ENCODE data around the gene DOK7. TPM values are rescaled to one million over a fixed set of nuclear protein-coding genes. Genes with fewer than 3 reads are reported as not detected.

The DOK7 gene
- total RNA-seq, 3 donors from 2014 or later = 1.3 to 3.5 TPM; not detected in 1

GRCh38 chr4:3446631-3447320 lies 16.3 kb upstream of the DOK7 start:
- intact Hi-C loops (cut with DNase I; ENCODE audit: low total_unique reads) = no loop called here
- TF ChIP-seq CTCF (IDR thresholded peaks at IDR 0.05) (no peak), POLR2A (IDR thresholded peaks at IDR 0.05) (no peak), POLR2AphosphoS5 (IDR thresholded peaks at IDR 0.05) (no peak)
- H3K9me3 ChIP-seq = no peaks in the 10 kb centered on the region
- H3K27me3 ChIP-seq = no peaks in the 10 kb centered on the region
- H3K27ac ChIP-seq = no peak overlapping the region
- no peak overlapping the region for H3K4me3 ChIP-seq
- H3K4me1 ChIP-seq = peaks cover 0 to 2% of the 10 kb centered on the region in 2 donors
- DNase-seq (ENCODE audit: low spot score in 2 of 2) = no peak
- H3K36me3 ChIP-seq = no peaks in the 10 kb centered on the region

GRCh38 chr4:3447431-3448395 lies 15.4 kb upstream of the DOK7 start:
- no peaks in the 10 kb centered on the region for H3K9me3 ChIP-seq
- no peaks in the 10 kb centered on the region for H3K36me3 ChIP-seq
- H3K4me3 ChIP-seq = no peak overlapping the region
- no peak overlapping the region for H3K27ac ChIP-seq
- TF ChIP-seq CTCF (IDR thresholded peaks at IDR 0.05) = no peak
- TF ChIP-seq POLR2AphosphoS5 (IDR thresholded peaks at IDR 0.05) = no peak
- no peak for TF ChIP-seq POLR2A (IDR thresholded peaks at IDR 0.05)
- no peaks in the 10 kb centered on the region for H3K27me3 ChIP-seq
- DNase-seq (ENCODE audit: low spot score in 2 of 2) = no peak
- intact Hi-C loops (cut with DNase I; ENCODE audit: low total_unique reads) = no loop called here
- peaks cover 0 to 2% of the 10 kb centered on the region in 2 donors for H3K4me1 ChIP-seq

GRCh38 chr4:3449047-3449573 lies 14.0 kb upstream of the DOK7 start:
- H3K4me1 ChIP-seq = no peaks in the 10 kb centered on the region
- H3K9me3 ChIP-seq = no peaks in the 10 kb centered on the region
- intact Hi-C loops (cut with DNase I; ENCODE audit: low total_unique reads) = no loop called here
- no peak overlapping the region for H3K4me3 ChIP-seq
- H3K27ac ChIP-seq = no peak overlapping the region
- H3K36me3 ChIP-seq = no peaks in the 10 kb centered on the region
- DNase-seq (ENCODE audit: low spot score in 2 of 2) = no peak
- H3K27me3 ChIP-seq = no peaks in the 10 kb centered on the region
- no peak for TF ChIP-seq POLR2AphosphoS5 (IDR thresholded peaks at IDR 0.05)
- TF ChIP-seq CTCF (IDR thresholded peaks at IDR 0.05) = no peak
- no peak for TF ChIP-seq POLR2A (IDR thresholded peaks at IDR 0.05)

- no peak overlapping the region for H3K27ac ChIP-seq
- no peaks in the 10 kb centered on the region for H3K9me3 ChIP-seq
- H3K36me3 ChIP-seq = no peaks in the 10 kb centered on the region
- H3K27me3 ChIP-seq = no peaks in the 10 kb centered on the region
- no peak for DNase-seq (ENCODE audit: low spot score in 2 of 2)
- TF ChIP-seq POLR2A (IDR thresholded peaks at IDR 0.05) = no peak
- no peak for TF ChIP-seq CTCF (IDR thresholded peaks at IDR 0.05)
- TF ChIP-seq POLR2AphosphoS5 (IDR thresholded peaks at IDR 0.05) = no peak
- intact Hi-C loops (cut with DNase I; ENCODE audit: low total_unique reads) = no loop called here
- no peaks in the 10 kb centered on the region for H3K4me1 ChIP-seq
- H3K4me3 ChIP-seq = no peak overlapping the region
Observed at GRCh38 chr4:3449574-3450534, 13.3 kb upstream of the DOK7 start.

Data from breast epithelium (tissue), 4 donors.